Measurements from ENCODE around the gene AGAP3. TPM values are rescaled to one million over a fixed set of nuclear protein-coding genes. Genes with fewer than 3 reads are reported as not detected.
A peak's percentile ranks its signal among the peaks of the same experiment; 100 is the strongest.

AGAP3 gene
- total RNA-seq, 2 experiments from 2014 or later, result 30.0 to 36.2 TPM

DNA sequence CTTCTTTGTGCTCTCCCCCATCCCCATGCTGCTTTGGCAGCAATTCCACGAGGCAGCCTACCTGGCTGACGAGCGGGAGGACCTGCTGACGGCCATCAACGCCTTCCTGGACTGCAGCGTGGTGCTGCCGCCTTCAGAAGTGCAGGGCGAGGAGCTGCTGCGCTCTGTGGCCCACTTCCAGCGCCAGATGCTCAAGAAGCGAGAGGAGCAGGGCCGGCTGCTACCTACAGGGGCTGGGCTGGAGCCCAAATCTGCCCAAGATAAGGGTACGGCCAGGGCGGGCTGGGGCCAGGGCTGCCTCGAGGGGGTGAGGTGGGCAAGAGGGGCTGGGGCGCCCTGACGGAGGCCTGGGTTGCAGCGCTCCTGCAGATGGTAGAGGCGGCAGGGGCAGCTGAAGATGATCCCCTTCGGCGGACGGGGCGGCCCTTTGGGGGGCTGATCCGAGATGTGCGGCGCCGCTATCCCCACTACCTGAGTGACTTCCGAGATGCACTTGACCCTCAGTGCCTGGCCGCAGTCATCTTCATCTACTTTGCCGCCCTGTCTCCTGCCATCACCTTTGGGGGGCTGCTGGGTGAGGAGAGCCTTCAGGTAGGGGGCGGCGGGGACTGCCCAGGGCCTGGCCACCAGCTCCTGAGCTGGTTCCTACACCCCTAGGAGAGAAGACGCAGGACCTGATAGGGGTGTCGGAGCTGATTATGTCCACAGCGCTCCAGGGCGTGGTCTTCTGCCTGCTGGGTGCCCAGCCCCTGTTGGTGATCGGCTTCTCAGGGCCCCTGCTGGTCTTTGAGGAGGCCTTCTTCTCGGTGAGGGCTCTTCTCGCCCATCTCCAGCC is 15.0 kb upstream of the AGAP3 start:
- peaks cover 9% of the 10 kb centered on the region for H3K4me1 Mint-ChIP-seq
- ATAC-seq (no peak), DNase-seq (no peak)
- no peak overlapping the region for H3K27ac Mint-ChIP-seq
- CTCF ChIA-PET, result interaction anchor here (1.2 kb wide), 1 partner anchor 9 kb away, joined by 3 read pairs; the partner anchor contains the start of gene FASTK
- H3K9me3 Mint-ChIP-seq (ENCODE audit: low read depth), result no peaks in the 10 kb centered on the region
- no peak overlapping the region for H3K4me3 Mint-ChIP-seq
- H3K27me3 Mint-ChIP-seq, result no peaks in the 10 kb centered on the region
- H3K36me3 Mint-ChIP-seq, result peaks cover 23% of the 10 kb centered on the region

DNA sequence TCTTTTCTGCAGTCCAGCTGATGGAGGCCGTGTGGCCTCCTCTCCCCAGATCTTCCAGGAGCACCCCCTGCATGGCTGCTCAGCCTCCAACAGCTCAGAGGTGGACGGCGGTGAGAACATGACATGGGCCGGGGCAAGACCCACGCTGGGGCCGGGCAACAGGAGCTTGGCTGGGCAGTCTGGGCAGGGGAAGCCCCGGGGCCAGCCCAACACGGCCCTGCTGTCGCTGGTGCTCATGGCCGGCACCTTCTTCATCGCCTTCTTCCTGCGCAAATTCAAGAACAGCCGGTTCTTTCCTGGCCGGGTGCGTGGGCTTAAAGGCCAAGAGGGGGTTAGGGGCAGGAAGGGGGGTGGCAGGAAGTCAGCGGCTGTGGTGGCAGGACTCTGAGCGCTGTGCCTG is 12.3 kb upstream of the AGAP3 start:
- Mint-ChIP-seq H3K9me3 (ENCODE audit: low read depth) (no peaks in the 10 kb centered on the region), H3K27me3 (no peaks in the 10 kb centered on the region), H3K4me1 (peaks cover 20% of the 10 kb centered on the region), H3K4me3 (no peak overlapping the region), H3K27ac (peak overlapping the region; percentile 36), H3K36me3 (peaks cover 16% of the 10 kb centered on the region)
- ATAC-seq (no peak), DNase-seq (no peak)
- CTCF ChIA-PET, result interaction anchor here (1.5 kb wide), 1 partner anchor 14 kb away, joined by 3 read pairs; no protein-coding TSS in a partner anchor

DNA sequence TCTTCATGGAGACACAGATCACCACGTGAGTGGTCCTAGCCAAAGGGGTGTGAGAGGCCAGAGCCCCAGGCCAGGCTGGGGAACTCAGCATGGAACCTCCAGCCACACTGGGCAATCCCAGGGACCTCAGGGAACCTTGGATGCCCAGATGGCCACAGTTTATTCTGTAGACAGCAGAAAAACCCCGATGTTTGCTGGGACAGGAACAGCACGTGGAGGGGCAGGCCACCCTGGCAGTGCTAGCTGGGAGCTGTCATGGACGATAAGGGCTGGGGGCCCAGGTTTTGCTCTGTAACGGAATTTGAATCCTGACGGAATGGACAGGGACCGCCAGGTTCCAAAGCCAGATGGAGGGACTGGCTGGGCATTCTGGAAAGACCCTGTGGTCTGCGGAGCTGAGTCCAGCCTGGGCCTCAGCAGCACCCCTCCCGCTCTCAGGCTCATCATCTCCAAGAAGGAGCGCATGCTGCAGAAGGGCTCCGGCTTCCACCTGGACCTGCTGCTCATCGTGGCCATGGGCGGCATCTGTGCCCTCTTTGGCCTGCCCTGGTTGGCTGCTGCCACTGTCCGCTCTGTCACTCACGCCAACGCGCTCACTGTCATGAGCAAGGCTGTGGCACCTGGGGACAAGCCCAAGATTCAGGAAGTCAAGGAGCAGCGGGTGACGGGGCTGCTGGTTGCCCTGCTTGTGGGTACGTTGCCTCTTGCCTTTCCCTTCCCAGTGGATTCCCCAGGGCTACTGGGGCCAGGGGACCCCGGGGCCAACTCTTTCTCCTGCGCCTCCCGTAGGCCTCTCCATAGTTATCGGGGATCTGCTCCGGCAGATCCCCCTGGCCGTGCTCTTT is 11.2 kb upstream of the AGAP3 start:
- ATAC-seq (no peak), DNase-seq (no peak)
- H3K4me3 Mint-ChIP-seq, result no peak overlapping the region
- CTCF ChIA-PET, result interaction anchor here (1.5 to 1.6 kb wide), 2 partner anchors 15 to 33 kb away, joined by 3 read pairs; no protein-coding TSS in a partner anchor
- peaks cover 19% of the 10 kb centered on the region for H3K36me3 Mint-ChIP-seq
- no peaks in the 10 kb centered on the region for H3K27me3 Mint-ChIP-seq
- H3K9me3 Mint-ChIP-seq (ENCODE audit: low read depth), result no peaks in the 10 kb centered on the region
- H3K27ac Mint-ChIP-seq, result no peak overlapping the region
- peaks cover 30% of the 10 kb centered on the region for H3K4me1 Mint-ChIP-seq

DNA sequence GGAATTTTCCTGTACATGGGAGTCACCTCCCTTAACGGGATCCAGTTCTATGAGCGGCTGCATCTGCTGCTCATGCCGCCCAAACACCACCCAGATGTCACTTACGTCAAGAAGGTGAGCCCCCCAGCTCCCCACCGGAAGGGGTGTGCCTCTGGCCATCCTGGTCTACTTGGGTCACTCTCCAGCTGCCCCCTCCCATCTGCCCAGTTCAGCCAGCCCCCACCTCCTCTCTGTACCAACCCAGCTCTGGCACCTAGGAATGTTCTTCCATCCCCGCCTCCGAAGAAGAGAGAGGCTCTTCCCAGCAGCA is 10.7 kb upstream of the AGAP3 start:
- H3K4me3 Mint-ChIP-seq, result no peak overlapping the region
- H3K36me3 Mint-ChIP-seq, result peaks cover 18% of the 10 kb centered on the region
- CTCF ChIA-PET, result interaction anchor here (0.8 to 1.6 kb wide), 2 partner anchors 10 to 33 kb away, joined by 3 read pairs; no protein-coding TSS in a partner anchor
- no peaks in the 10 kb centered on the region for H3K9me3 Mint-ChIP-seq (ENCODE audit: low read depth)
- H3K4me1 Mint-ChIP-seq, result peaks cover 30% of the 10 kb centered on the region
- DNase-seq, result no peak
- no peak for ATAC-seq
- no peaks in the 10 kb centered on the region for H3K27me3 Mint-ChIP-seq
- no peak overlapping the region for H3K27ac Mint-ChIP-seq

DNA sequence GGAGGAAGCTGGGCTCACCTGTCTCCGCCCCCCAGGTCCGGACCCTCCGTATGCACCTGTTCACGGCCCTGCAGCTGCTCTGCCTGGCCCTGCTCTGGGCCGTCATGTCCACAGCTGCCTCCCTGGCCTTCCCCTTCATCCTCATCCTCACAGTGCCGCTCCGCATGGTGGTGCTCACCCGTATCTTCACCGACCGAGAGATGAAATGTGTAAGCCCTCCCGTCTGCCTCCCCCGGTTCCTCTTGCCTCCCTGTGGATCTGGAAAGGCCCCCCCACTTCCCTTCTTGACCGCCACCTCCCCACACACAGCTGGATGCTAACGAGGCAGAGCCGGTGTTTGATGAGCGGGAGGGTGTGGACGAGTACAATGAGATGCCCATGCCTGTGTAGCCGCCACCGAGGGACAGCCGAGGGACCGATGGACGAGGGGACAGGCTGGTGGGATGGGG is 10.3 kb upstream of the AGAP3 start:
- CTCF ChIA-PET, result interaction anchor here (0.8 to 1.6 kb wide), 2 partner anchors 9 to 33 kb away, joined by 3 read pairs; no protein-coding TSS in a partner anchor
- no peak for DNase-seq
- Mint-ChIP-seq H3K36me3 (peaks cover 18% of the 10 kb centered on the region), H3K27me3 (no peaks in the 10 kb centered on the region), H3K9me3 (ENCODE audit: low read depth) (no peaks in the 10 kb centered on the region), H3K4me1 (peaks cover 30% of the 10 kb centered on the region), H3K27ac (no peak overlapping the region), H3K4me3 (no peak overlapping the region)
- no peak for ATAC-seq

DNA sequence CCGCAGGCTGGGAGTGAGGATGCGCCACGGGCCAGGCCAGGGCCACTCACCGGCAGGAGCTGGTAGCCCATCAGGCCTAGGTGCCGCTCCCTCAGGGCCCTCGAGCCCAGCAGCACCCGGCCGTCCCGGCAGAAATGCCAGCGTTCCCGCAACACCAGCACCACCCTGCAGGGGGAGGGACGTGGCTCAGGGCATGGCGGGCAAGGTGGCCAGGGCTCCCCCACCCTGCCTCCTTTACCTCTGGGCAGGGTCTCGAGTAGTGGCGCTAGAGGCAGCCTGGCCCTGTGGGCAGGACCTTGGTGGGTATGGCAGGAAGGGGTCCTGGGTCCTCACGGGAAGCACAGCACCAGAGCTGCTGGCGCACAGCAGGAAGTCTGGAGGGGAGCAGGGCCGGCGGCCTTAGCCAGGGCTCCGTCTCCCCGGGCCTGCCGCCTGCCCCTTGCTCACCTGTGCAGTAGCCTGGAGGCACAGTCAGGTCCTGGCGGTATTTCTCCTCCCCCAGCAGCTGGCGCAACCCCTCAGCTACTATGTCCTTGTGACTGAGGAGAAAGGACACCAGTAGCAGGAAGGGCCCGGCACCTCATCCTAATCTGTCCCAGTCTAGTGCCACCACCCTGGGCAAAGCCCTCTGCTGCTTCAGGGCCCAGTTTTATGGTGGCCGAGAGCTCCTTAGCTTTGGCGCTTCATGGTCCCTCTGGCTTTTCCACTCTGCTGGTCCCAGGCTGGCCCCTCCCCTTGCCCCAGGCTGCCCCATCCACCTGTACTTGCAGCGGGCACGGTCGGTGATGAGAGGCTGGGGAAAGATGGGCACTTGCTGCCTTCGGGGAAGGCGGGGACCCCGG is 9.2 kb upstream of the AGAP3 start:
- Mint-ChIP-seq H3K27me3 (no peaks in the 10 kb centered on the region), H3K4me1 (peaks cover 34% of the 10 kb centered on the region), H3K9me3 (ENCODE audit: low read depth) (no peaks in the 10 kb centered on the region), H3K27ac (no peak overlapping the region), H3K4me3 (no peak overlapping the region), H3K36me3 (peaks cover 13% of the 10 kb centered on the region)
- ATAC-seq, result no peak
- CTCF ChIA-PET, result interaction anchor here (2.2 to 2.5 kb wide), 2 partner anchors 11 to 16 kb away, joined by 6 to 7 read pairs; no protein-coding TSS in a partner anchor
- DNase-seq, result no peak

DNA sequence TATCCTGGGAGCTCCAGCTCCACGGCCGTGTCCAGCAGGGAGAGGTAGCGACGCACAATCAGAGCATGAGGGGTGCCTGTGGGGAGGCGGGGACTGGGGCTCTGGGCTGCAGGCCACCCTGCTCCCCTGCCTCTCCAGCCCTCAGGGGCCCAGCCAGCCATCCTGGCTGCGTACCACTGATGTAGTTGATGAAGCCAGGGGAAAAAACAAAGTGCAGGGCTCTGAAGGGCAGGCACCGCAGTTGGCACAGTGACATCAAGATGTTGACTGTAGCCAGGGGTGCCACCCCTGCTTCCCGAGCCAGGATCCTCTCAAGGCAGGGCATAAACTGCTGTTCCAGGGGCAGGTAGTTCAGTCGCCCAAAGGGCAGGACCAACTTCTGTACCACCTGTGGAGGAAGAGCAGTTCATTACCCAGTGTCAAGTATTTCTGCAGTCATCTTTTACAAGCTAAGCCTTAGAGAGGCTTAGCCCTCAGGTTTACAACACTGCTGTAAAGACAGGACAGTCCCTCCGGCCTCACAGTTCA is 8.5 kb upstream of the AGAP3 start:
- Mint-ChIP-seq H3K4me1 (peaks cover 39% of the 10 kb centered on the region), H3K4me3 (peak overlapping the region; percentile 38), H3K9me3 (ENCODE audit: low read depth) (no peaks in the 10 kb centered on the region), H3K27me3 (no peaks in the 10 kb centered on the region), H3K27ac (peak overlapping the region; percentile 56), H3K36me3 (peaks cover 12% of the 10 kb centered on the region)
- CTCF ChIA-PET, result interaction anchor here (1.0 to 2.5 kb wide), 3 partner anchors 10 to 180 kb away, joined by 3 to 7 read pairs (median 6); no protein-coding TSS in a partner anchor
- DNase-seq, result no peak
- no peak for ATAC-seq

DNA sequence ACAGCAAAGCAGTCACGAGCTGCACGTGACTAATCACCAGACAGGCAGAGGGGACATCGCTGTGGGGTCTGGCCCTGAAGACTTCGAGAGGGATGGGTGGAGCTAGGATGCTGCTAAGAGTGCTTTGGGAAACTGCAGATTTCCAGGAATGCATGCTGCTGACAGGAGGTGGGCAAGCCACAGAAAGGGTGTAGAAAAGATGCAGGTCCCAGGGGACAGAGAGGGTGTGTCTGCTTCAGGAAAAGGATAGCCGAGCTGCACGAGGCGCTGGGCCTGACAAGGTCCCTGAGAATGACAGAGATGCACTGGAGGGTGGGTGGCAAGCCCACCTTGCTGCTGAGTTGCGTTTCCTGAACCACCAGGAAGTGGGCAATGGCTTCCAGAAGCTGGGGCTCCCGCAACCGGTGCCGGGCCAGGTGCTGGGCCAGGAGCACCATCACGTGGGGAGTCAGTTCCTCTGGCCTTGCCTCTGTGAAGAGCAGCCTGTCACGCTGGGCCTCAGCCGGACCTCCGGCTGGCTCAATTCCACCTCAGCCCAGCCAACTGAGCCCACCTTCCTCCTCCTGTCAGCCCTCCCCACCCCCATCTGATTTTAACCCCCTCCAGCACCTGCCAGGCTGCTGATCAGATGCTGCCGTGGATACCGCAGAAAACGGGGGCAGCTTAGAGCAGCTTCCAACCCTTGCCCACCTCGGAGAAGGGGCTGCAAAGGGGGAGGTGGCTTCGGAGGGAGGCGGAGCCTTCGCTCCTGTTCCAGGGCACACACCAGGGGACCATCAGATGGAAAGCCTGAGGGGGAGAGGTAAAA is 7.8 kb upstream of the AGAP3 start:
- Mint-ChIP-seq H3K36me3 (peaks cover 12% of the 10 kb centered on the region), H3K9me3 (ENCODE audit: low read depth) (no peaks in the 10 kb centered on the region)

DNA sequence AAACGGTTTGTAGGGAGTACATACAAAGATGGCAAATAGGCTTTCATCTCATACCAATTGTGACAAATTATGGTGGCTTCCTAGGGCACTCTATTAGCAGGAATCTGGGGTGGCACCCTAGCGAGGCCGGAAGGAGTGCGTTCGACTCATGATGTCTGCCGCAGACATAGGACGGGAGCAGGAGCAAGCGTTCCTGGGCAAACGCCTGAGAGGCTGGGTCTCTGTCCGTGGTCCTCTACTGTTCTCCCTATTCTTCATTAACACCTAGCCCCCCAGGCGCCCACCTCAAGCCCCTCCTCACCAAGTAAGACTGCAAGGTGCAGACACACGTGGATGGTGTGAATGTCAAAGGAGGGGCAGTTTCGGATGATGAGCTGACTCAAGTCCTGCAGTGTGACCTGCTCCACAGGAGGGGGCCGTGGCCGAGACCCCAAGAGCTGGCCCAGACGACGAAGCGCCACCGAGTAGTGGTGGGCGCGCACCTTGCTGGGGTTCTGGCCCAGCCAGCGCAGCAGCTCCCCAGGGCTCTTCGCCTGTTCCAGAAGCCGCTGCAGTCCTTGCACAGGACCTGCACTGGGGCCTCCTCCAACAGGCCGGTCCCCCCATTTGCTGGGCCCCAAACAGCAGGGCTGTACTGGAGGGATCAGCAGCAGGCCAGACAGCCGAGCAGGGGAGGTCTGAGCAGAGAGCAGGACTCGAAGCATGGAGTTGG is 6.9 kb upstream of the AGAP3 start:
- no peak for DNase-seq
- peak overlapping the region; percentile 82 for H3K27ac Mint-ChIP-seq
- peaks cover 9% of the 10 kb centered on the region for H3K36me3 Mint-ChIP-seq
- no peaks in the 10 kb centered on the region for H3K27me3 Mint-ChIP-seq
- no peaks in the 10 kb centered on the region for H3K9me3 Mint-ChIP-seq (ENCODE audit: low read depth)
- peaks cover 40% of the 10 kb centered on the region for H3K4me1 Mint-ChIP-seq
- CTCF ChIA-PET, result interaction anchor here (2.2 to 2.5 kb wide), 2 partner anchors 9 to 19 kb away, joined by 6 to 7 read pairs; no protein-coding TSS in a partner anchor
- ATAC-seq, result no peak
- H3K4me3 Mint-ChIP-seq, result peak overlapping the region; percentile 93

More for the DNA sequence above, 7.8 kb upstream of the AGAP3 start:
- Mint-ChIP-seq H3K4me1 (peaks cover 40% of the 10 kb centered on the region), H3K4me3 (peak overlapping the region; percentile 93), H3K27ac (peak overlapping the region; percentile 56), H3K27me3 (no peaks in the 10 kb centered on the region)
- ATAC-seq, result no peak
- no peak for DNase-seq
- CTCF ChIA-PET, result interaction anchor here (1.0 to 2.5 kb wide), 3 partner anchors 10 to 180 kb away, joined by 3 to 7 read pairs (median 6); no protein-coding TSS in a partner anchor

DNA sequence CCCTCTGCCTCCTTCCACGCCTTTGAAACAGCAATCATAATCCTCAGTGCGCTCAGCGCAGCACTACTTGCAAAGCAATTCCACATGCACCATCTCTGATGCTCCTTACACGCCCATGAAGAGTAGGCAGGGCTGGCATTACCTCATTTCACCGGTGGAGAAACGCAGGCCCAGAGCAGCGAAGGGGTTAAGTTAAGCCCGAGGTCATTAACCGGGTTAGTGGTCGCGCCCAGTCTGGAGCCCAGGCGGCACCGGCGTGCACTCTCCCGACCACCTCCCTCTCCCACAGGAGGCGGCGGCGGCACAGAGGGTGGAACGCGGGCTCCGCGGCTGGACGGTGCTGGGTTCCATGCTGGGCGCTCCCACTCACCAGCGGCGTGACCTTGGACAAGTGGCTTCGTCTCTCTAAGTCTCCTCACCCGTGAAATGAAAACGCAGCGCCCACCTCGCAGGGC is 6.2 kb upstream of the AGAP3 start:
- Mint-ChIP-seq H3K9me3 (ENCODE audit: low read depth) (no peaks in the 10 kb centered on the region), H3K4me1 (peaks cover 41% of the 10 kb centered on the region), H3K4me3 (peak overlapping the region; percentile 93), H3K36me3 (peaks cover 9% of the 10 kb centered on the region), H3K27ac (peak overlapping the region; percentile 82), H3K27me3 (peaks cover 4% of the 10 kb centered on the region)
- peak; percentile 9 for ATAC-seq
- CTCF ChIA-PET, result interaction anchor here (0.7 to 1.3 kb wide), 12 partner anchors 9 to 164 kb away, joined by 3 to 6 read pairs (median 4); partner anchors contain the start of genes ABCB8 and SLC4A2
- DNase-seq, result peak; percentile 54

DNA sequence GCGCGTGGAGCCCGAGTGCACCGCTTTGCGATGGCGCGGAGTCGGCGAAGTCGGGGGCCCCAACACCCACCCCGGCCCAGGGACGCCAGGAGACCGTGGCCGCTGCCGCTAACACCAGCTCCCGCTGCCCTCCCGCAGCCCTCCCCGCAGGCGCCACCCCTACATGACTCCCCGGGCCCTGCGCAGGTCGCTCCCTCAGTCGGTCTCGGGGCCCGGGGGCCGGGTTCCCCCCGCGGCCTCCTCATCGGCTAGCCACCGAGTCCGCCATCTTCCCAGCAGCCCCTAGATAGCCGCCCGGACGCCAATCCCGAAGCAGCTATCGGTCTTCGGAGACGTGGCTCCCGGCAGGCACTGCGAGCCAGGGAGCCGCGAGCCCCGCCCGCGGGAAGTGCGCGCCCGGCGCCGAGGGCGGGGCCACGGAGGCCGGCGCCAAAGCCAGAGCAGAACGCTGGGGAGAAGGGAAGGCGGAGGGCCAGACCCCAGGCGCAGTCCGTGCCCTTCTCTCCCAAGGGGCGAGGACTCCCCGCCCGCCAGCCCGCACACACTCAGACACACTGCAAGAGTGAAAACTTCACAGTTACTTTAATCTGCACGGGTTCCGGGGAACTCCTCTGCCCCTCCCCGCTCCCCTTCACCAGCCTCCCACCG is 5.6 kb upstream of the AGAP3 start, which contains the start of gene FASTK:
FASTK (minus strand) TSS at position 288 of the 648 bp plus-strand sequence; CDS start at position 245, 43 bp downstream.
- DNase-seq (peak; percentile 93), ATAC-seq (peak; percentile 85)
- H3K27me3 Mint-ChIP-seq, result peaks cover 10% of the 10 kb centered on the region
- CTCF ChIA-PET, result interaction anchor here (0.7 to 1.3 kb wide), 12 partner anchors 9 to 164 kb away, joined by 3 to 6 read pairs (median 4); partner anchors contain the start of genes ABCB8 and SLC4A2
- H3K36me3 Mint-ChIP-seq, result peaks cover 7% of the 10 kb centered on the region
- H3K4me1 Mint-ChIP-seq, result peaks cover 47% of the 10 kb centered on the region
- no peaks in the 10 kb centered on the region for H3K9me3 Mint-ChIP-seq (ENCODE audit: low read depth)
- peak within 1 kb of the TSS; percentile 95 for H3K4me3 Mint-ChIP-seq
- H3K27ac Mint-ChIP-seq, result peak within 1 kb of the TSS; percentile 82

All from activated CD8-positive, alpha-beta memory T cell treated with anti-CD3 and anti-CD28 coated beads, Interleukin-2, amount 10 ng/mL, durations not matched to agents 7 days and 5 days (primary cell).